Measurements from ENCODE around the gene SLC51A. TPM values are rescaled to one million over a fixed set of nuclear protein-coding genes. Genes with fewer than 3 reads are reported as not detected.

The SLC51A gene
- total RNA-seq, 1 donor from 2014 or later: not detected

DNA sequence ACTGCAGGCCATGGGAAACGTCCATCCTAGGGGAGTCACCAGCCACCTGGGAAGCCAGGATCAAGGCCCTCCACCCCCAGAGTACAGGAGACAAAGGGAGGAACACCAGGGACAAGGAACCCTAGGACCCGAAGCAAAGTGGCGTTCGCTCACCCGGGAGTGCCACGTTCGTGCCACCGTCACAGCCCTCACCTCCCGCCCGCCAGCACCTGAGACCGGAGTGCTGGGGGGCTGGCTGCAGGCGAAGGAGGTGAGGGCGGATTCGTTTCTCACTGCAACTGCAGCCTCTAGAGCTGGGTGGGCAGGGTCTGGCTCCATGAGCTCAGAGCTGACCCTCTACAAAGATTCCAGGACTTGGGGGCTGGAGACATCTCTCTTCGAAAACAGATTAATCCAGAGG, 31.5 kb upstream of the SLC51A start:
- H3K4me3 Mint-ChIP-seq (ENCODE audit: unreplicated experiment): no peak overlapping the region
- H3K27ac Mint-ChIP-seq (ENCODE audit: unreplicated experiment): no peak overlapping the region
- H3K4me1 Mint-ChIP-seq (ENCODE audit: unreplicated experiment): no peaks in the 10 kb centered on the region
- no peaks in the 10 kb centered on the region for H3K36me3 Mint-ChIP-seq (ENCODE audit: low read depth, unreplicated experiment)
- no peaks in the 10 kb centered on the region for H3K9me3 Mint-ChIP-seq (ENCODE audit: unreplicated experiment)
- H3K27me3 Mint-ChIP-seq (ENCODE audit: unreplicated experiment): peaks cover 3% of the 10 kb centered on the region
- TF ChIP-seq, protein P1, sequence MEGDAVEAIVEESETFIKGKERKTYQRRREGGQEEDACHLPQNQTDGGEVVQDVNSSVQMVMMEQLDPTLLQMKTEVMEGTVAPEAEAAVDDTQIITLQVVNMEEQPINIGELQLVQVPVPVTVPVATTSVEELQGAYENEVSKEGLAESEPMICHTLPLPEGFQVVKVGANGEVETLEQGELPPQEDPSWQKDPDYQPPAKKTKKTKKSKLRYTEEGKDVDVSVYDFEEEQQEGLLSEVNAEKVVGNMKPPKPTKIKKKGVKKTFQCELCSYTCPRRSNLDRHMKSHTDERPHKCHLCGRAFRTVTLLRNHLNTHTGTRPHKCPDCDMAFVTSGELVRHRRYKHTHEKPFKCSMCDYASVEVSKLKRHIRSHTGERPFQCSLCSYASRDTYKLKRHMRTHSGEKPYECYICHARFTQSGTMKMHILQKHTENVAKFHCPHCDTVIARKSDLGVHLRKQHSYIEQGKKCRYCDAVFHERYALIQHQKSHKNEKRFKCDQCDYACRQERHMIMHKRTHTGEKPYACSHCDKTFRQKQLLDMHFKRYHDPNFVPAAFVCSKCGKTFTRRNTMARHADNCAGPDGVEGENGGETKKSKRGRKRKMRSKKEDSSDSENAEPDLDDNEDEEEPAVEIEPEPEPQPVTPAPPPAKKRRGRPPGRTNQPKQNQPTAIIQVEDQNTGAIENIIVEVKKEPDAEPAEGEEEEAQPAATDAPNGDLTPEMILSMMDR (IDR thresholded peaks at IDR 0.05; ENCODE audit: unreplicated experiment): no peak
- no peak for DNase-seq (ENCODE audit: low spot score)

DNA sequence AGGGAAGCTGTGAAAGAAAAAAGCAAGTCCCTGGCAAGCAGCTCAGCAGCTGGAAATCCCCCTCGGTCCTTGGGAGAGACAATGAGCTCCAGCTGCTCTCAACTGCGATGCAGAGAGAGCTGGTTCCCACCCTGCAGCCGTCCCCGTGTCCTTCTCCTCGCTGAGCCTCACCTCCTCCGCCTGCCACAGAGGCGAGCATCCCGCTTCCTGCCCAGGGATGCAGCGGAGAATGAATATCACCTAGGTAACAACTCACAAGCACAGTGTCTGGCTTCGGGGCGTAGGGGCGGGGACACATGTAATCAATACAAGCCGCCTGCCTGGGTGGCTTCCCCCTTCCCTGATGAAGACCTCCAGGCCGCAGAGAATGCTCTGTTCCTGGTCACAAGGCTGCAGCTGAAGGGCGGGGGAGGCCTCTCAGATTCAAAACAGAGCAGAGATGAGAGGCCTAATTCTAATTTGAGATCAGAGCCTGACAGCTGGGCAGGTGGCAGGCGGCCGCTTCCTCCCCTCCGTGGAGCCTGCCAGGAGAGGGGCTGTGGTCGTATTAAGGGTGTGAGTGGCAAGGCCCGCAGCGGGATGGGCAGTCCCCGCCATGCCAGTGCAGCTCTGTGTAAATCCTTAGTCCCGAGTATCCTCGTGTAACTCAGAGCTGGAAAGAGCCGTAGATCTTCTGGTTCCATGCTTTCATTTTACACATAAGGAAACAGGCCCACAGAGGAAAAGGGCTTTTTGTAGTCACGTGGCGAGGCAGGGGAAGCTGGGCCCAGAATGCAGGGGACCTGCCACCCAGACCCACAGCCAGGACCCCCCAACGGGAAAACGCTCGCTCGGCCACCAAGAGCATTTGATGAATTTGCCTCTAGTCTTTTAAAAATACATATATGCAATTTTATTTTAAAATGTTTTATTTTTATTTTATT, 29.4 kb upstream of the SLC51A start:
- Mint-ChIP-seq H3K27ac (ENCODE audit: unreplicated experiment) (no peak overlapping the region), H3K4me3 (ENCODE audit: unreplicated experiment) (no peak overlapping the region), H3K4me1 (ENCODE audit: unreplicated experiment) (no peaks in the 10 kb centered on the region), H3K9me3 (ENCODE audit: unreplicated experiment) (no peaks in the 10 kb centered on the region), H3K36me3 (ENCODE audit: low read depth, unreplicated experiment) (no peaks in the 10 kb centered on the region), H3K27me3 (ENCODE audit: unreplicated experiment) (peaks cover 2% of the 10 kb centered on the region)
- DNase-seq (ENCODE audit: low spot score): no peak
- TF ChIP-seq, protein P1 (IDR thresholded peaks at IDR 0.05; ENCODE audit: unreplicated experiment): no peak

DNA sequence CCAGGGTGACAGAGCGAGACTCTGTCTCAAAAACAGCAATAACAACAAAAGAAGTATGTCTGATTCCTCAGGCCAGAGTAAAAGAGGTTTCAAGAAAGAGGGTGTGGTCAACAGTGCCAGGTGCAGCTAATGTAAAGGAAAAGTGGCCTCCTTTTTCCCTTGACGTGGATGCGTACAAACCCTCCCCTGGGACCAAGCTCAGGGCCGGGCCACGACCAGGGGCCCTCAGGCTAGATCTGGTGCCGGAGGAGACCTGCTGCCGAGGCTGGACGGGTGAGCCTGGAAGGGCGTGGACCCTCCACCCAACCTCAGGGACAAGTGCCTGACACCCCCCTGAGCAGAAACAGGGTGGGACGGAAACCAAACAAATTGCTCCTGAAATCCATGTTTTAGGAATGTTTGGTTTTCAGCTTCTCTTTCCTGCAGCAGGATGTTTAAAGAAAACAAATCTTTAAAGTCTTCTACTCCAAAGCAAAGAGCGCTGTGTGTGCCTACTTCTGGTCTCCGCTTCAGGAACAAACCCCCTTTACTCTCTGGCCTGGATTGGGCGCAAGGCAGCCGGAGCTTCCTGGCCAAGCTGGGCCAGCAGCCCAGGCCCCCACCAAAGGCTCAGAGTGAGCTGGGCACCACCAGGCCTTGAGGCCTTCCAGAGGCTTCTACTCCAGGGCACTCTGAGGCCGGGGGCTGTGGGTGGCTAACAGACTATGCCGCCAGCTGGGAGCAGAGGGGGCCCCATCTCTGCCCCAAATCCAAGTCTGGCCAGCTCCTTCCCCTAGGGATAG, 26.6 kb upstream of the SLC51A start:
- TF ChIP-seq, protein P1 (IDR thresholded peaks at IDR 0.05; ENCODE audit: unreplicated experiment): no peak
- Mint-ChIP-seq H3K9me3 (ENCODE audit: unreplicated experiment) (no peaks in the 10 kb centered on the region), H3K27ac (ENCODE audit: unreplicated experiment) (no peak overlapping the region), H3K36me3 (ENCODE audit: low read depth, unreplicated experiment) (no peaks in the 10 kb centered on the region), H3K4me1 (ENCODE audit: unreplicated experiment) (no peaks in the 10 kb centered on the region), H3K4me3 (ENCODE audit: unreplicated experiment) (no peak overlapping the region), H3K27me3 (ENCODE audit: unreplicated experiment) (peaks cover 4% of the 10 kb centered on the region)
- DNase-seq (ENCODE audit: low spot score): no peak

GRCh38 chr3:196192036-196192523, 24.3 kb upstream of the SLC51A start:
- no peak for DNase-seq (ENCODE audit: low spot score)
- Mint-ChIP-seq H3K4me3 (ENCODE audit: unreplicated experiment) (no peak overlapping the region), H3K9me3 (ENCODE audit: unreplicated experiment) (no peaks in the 10 kb centered on the region), H3K36me3 (ENCODE audit: low read depth, unreplicated experiment) (no peaks in the 10 kb centered on the region), H3K4me1 (ENCODE audit: unreplicated experiment) (no peaks in the 10 kb centered on the region), H3K27me3 (ENCODE audit: unreplicated experiment) (peaks cover 6% of the 10 kb centered on the region), H3K27ac (ENCODE audit: unreplicated experiment) (no peak overlapping the region)
- TF ChIP-seq, protein P1 (IDR thresholded peaks at IDR 0.05; ENCODE audit: unreplicated experiment): peak; percentile 19
